ENCODE results near the gene COX8A. TPM values are rescaled to one million over a fixed set of nuclear protein-coding genes. Genes with fewer than 3 reads are reported as not detected.

Gene COX8A
- total RNA-seq, 1 experiment from 2014 or later, result 587 TPM

DNA sequence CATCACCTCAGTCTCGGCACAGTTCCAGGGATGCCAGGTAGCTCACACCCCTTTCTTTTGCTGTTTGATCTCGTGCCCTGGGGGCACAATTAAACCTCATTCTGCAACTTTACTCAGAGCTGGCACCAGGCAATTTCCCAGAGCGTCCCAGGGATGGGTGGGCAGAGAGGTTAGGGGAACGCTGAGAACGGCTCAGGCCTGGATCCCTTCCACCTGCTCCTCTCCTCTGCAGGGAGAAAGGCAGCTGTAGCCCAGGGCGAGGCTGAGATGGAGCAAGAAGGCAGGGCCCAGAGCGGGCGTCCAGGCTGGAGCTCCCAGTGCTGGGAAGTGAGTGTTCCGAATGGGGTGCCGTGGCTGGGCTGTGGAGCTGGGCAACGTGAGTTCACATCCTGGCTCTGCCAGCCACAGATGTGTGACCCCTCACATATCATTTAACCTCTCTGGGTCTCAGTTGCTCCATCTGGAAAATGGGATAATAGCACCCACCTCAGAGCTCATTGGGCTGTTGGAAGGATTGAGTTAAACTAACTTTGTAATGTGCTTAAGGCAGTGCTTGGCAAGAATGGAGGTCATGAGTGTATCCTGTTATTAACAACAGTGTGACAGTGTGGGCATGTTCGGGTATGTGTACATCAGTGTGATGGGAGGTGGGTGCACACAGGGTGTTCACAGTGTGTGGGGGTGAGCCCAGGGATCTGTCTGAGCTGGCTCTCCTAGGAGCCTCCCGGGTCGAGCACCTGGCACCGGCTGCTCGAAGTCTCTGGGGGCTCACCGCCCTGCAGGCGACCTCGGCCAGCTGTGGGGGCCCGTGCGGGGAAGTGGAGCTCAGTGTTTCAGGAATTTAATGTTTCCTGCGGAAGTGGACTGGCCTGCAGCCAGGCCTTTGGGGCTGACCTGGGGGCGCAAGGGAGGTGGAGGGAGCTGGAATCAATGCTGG lies 27.3 kb downstream of the COX8A start:
- H3K4me1 Mint-ChIP-seq, result peaks cover 14% of the 10 kb centered on the region
- H3K27ac Mint-ChIP-seq, result no peak overlapping the region; the same call in 1 of the 2 replicates
- DNase-seq (ENCODE audit: low spot score), result no peak
- H3K4me3 Mint-ChIP-seq, result peak overlapping the region; percentile 40; the same call in 1 of the 2 replicates
- CTCF ChIA-PET, result interaction anchor here (0.6 to 5.4 kb wide), 33 partner anchors 14 to 330 kb away, joined by 3 to 75 read pairs (median 6); partner anchors contain the start of genes FERMT3, FLRT1, MACROD1 and NAA40
- no peak for TF ChIP-seq KAT7 (CRISPR knock-in tag; IDR thresholded peaks at IDR 0.05; ENCODE audit: borderline replicate concordance)
- TF ChIP-seq, protein P1, sequence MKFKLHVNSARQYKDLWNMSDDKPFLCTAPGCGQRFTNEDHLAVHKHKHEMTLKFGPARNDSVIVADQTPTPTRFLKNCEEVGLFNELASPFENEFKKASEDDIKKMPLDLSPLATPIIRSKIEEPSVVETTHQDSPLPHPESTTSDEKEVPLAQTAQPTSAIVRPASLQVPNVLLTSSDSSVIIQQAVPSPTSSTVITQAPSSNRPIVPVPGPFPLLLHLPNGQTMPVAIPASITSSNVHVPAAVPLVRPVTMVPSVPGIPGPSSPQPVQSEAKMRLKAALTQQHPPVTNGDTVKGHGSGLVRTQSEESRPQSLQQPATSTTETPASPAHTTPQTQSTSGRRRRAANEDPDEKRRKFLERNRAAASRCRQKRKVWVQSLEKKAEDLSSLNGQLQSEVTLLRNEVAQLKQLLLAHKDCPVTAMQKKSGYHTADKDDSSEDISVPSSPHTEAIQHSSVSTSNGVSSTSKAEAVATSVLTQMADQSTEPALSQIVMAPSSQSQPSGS (CRISPR knock-in tag; IDR thresholded peaks at IDR 0.05; ENCODE audit: borderline replicate concordance, low read depth), result no peak
- TF ChIP-seq, protein P2, sequence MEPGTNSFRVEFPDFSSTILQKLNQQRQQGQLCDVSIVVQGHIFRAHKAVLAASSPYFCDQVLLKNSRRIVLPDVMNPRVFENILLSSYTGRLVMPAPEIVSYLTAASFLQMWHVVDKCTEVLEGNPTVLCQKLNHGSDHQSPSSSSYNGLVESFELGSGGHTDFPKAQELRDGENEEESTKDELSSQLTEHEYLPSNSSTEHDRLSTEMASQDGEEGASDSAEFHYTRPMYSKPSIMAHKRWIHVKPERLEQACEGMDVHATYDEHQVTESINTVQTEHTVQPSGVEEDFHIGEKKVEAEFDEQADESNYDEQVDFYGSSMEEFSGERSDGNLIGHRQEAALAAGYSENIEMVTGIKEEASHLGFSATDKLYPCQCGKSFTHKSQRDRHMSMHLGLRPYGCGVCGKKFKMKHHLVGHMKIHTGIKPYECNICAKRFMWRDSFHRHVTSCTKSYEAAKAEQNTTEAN (CRISPR knock-in tag; IDR thresholded peaks at IDR 0.05), result no peak
- H3K27me3 Mint-ChIP-seq (ENCODE audit: low read depth), result peaks cover 58% of the 10 kb centered on the region
- peaks cover 6% of the 10 kb centered on the region for H3K36me3 Mint-ChIP-seq
- no peak for ATAC-seq
- H3K9me3 Mint-ChIP-seq, result no peaks in the 10 kb centered on the region
- POLR2A ChIA-PET, result interaction anchor here (0.6 to 1.8 kb wide), 3 partner anchors 27 to 1636 kb away, joined by 3 to 8 read pairs (median 7); partner anchors contain the start of gene SIPA1

DNA sequence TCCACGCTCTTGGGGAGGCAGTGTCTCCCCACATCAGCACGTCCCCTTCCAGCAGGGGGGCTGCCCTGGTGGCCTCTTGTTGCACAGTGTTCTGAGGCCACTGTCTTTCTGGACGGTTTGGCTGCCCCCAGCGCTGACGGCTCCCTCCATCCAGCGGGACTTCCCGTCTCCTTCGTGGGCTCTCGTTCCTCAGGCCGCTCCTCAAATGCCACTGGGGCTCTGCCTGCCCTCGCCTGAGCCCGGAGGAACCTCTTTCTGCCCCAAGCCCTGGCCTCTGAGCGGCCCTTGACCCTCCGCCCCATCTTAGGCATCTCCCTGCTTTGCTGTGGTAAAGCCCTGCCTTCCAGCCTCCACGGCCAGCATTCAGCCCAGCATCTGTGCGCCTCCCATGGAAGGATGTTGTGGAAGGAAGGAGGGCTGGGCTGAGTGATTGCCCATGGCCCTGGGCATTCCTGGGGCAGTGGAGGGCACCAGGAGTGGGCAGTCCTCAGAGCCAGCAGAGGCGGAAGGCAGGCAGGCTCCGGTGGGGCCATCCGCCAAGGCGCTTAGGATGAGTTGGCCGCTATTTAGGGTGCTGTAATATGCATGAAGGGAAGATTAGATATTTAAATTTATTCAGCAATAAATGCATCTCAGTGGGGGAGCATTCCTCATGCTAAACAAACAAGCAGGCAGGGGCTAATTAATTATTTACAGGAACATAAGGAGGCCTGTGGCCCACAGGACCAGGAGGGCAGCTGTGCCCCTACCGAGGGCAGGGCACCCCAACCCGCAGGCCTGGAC lies 29.6 kb downstream of the COX8A start:
- ATAC-seq (no peak), DNase-seq (ENCODE audit: low spot score) (no peak)
- peaks cover 80% of the 10 kb centered on the region for H3K27me3 Mint-ChIP-seq (ENCODE audit: low read depth)
- no peaks in the 10 kb centered on the region for H3K36me3 Mint-ChIP-seq
- no peak for TF ChIP-seq RELA (CRISPR knock-in tag; IDR thresholded peaks at IDR 0.05; ENCODE audit: borderline replicate concordance)
- no peak for TF ChIP-seq NFYB (CRISPR knock-in tag; conservative IDR thresholded peaks at IDR 0.05; ENCODE audit: low read depth)
- no peak for TF ChIP-seq GRHL2 (CRISPR knock-in tag; IDR thresholded peaks at IDR 0.05; ENCODE audit: insufficient replicate concordance, severe bottlenecking)
- TF ChIP-seq SMAD4 (CRISPR knock-in tag; IDR thresholded peaks at IDR 0.05), result no peak
- TF ChIP-seq, protein P3, sequence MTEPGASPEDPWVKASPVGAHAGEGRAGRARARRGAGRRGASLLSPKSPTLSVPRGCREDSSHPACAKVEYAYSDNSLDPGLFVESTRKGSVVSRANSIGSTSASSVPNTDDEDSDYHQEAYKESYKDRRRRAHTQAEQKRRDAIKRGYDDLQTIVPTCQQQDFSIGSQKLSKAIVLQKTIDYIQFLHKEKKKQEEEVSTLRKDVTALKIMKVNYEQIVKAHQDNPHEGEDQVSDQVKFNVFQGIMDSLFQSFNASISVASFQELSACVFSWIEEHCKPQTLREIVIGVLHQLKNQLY (CRISPR knock-in tag; IDR thresholded peaks at IDR 0.05), result no peak
- TF ChIP-seq FOXJ3 (CRISPR knock-in tag; IDR thresholded peaks at IDR 0.05; ENCODE audit: borderline replicate concordance), result no peak
- TF ChIP-seq ZNF317 (CRISPR knock-in tag; IDR thresholded peaks at IDR 0.05; ENCODE audit: borderline replicate concordance, low read depth), result no peak
- TF ChIP-seq ZBTB21 (CRISPR knock-in tag; IDR thresholded peaks at IDR 0.05; ENCODE audit: borderline replicate concordance), result no peak
- TF ChIP-seq, protein P2 (CRISPR knock-in tag; IDR thresholded peaks at IDR 0.05), result no peak
- TF ChIP-seq JAZF1 (CRISPR knock-in tag; IDR thresholded peaks at IDR 0.05), result no peak
- no peak for TF ChIP-seq JUN (CRISPR knock-in tag; IDR thresholded peaks at IDR 0.05)
- no peak for TF ChIP-seq HMGA2 (CRISPR knock-in tag; IDR thresholded peaks at IDR 0.05)
- TF ChIP-seq, protein P4, sequence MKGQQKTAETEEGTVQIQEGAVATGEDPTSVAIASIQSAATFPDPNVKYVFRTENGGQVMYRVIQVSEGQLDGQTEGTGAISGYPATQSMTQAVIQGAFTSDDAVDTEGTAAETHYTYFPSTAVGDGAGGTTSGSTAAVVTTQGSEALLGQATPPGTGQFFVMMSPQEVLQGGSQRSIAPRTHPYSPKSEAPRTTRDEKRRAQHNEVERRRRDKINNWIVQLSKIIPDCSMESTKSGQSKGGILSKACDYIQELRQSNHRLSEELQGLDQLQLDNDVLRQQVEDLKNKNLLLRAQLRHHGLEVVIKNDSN (CRISPR knock-in tag; IDR thresholded peaks at IDR 0.05), result no peak
- peaks cover 18% of the 10 kb centered on the region for H3K4me1 Mint-ChIP-seq
- ChIA-PET CTCF (interaction anchor here (1.4 kb wide), 1 partner anchor 37 kb away, joined by 4 read pairs; no protein-coding TSS in a partner anchor), POLR2A (no interaction called here)
- H3K9me3 Mint-ChIP-seq, result no peaks in the 10 kb centered on the region
- H3K27ac Mint-ChIP-seq, result no peak overlapping the region
- no peak overlapping the region for H3K4me3 Mint-ChIP-seq
